HEK293T (cell line): Measurements from ENCODE around the gene RNF40.

ENCODE experiments used
- ARNT ChIP-seq: fragments of 450-650 bp; IDR thresholded peaks from 2 replicates; pipeline ENCODE4 v1.6.1; 2017; ENCODE audit warnings: mild to moderate bottlenecking
- BHLHE40 ChIP-seq: fragments of 450-650 bp; IDR thresholded peaks from 2 replicates; pipeline ENCODE4 v1.6.1; 2016; ENCODE audit warnings: mild to moderate bottlenecking, moderate library complexity, borderline replicate concordance
- FOXA1 ChIP-seq: fragments of 450-650 bp; IDR thresholded peaks from 2 replicates; pipeline ENCODE4 v1.6.1; 2016; ENCODE audit warnings: mild to moderate bottlenecking
- HDGF ChIP-seq: fragments of 450-650 bp; IDR thresholded peaks from 2 replicates; pipeline ENCODE4 v1.6.1; 2017; ENCODE audit warnings: antibody characterized with exemption, borderline replicate concordance
- TARDBP ChIP-seq: fragments of 450-650 bp; IDR thresholded peaks from 2 replicates; pipeline ENCODE4 v1.6.1; 2016
- TF ChIP-seq, protein P1 (sequence below): fragments of 450-650 bp; IDR thresholded peaks from 2 replicates; pipeline ENCODE4 v1.6.1; 2016

DNA sequence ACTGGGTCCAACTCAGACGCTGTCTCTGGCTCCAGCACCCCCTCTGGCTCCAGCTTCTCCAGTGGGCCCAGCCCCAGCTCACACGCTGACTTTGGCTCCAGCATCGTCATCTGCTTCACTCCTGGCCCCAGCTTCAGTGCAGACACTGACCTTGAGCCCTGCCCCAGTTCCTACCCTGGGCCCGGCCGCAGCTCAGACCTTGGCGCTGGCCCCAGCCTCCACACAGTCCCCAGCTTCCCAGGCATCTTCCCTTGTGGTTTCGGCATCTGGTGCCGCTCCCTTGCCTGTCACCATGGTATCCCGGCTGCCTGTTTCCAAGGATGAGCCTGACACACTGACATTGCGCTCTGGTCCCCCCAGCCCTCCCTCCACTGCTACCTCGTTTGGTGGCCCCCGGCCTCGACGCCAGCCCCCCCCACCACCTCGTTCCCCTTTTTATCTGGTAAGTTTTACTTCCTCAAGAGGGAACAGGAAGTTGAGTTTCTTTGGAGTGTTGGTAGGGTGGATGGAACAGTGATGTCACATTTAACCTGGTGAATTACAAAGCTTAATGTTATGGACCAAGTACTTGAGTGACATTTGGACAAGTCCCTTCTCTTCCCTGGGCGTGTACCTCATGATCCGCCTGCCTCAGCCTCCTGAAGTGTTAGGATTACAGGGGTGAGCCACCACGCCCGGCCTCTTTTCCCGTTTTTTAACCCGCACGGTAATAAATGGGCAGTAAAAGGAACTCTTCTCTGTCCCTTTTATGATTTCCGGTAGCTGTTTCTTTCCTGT lies 37.3 kb upstream of the RNF40 start:
- TF ChIP-seq BHLHE40: no peak
- TF ChIP-seq HDGF: no peak
- TF ChIP-seq ARNT: no peak
- no peak for TF ChIP-seq TARDBP
- no peak for TF ChIP-seq FOXA1
- TF ChIP-seq, protein P1, sequence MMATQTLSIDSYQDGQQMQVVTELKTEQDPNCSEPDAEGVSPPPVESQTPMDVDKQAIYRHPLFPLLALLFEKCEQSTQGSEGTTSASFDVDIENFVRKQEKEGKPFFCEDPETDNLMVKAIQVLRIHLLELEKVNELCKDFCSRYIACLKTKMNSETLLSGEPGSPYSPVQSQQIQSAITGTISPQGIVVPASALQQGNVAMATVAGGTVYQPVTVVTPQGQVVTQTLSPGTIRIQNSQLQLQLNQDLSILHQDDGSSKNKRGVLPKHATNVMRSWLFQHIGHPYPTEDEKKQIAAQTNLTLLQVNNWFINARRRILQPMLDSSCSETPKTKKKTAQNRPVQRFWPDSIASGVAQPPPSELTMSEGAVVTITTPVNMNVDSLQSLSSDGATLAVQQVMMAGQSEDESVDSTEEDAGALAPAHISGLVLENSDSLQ: no peak
